HG02763 (cell line): ENCODE results near the gene RRP12.
A peak's percentile ranks its signal among the peaks of the same experiment; 100 is the strongest.

ENCODE experiments used
- ATAC-seq: cut with Tn5 transposase; IDR thresholded peaks from one replicate; pipeline ENCODE4 v1.9.1; 2021; ENCODE audit warnings: mild to moderate bottlenecking, moderate library complexity; ENCODE audit not compliant: unreplicated experiment

Gene RRP12

GRCh38 chr10:97318772-97319651, 82.1 kb downstream of the RRP12 start, which contains the start of gene FRAT1:
FRAT1 (plus strand) TSS chr10:97319271; CDS start chr10:97319454, 183 bp downstream.
- peak; percentile 84 for ATAC-seq

GRCh38 chr10:97314671-97315070, 86.5 kb downstream of the RRP12 start:
- ATAC-seq, result no peak

DNA sequence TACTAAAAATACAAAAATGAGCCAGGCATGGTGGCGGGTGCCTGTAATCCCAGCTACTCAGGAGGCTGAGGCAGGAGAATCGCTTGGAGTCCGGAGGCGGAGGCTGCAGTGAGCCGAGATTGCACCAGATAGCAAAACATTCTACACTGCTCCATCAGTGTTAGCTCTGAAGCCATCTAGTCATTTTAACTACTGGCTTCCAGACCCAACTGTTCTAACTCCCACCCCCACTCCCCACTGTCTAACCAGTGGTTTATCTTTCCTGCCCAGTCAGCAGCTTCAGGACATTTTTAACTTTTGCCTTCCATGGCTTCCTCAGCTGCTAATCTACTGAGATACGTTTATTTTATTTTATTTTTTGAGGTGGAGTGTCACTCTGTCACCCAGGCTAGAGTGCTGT, 88.2 kb downstream of the RRP12 start:
- no peak for ATAC-seq

GRCh38 chr10:97311111-97311626, 90.0 kb downstream of the RRP12 start:
- ATAC-seq, result no peak

- no peak for ATAC-seq
Observed at GRCh38 chr10:97307866-97308780, 93.0 kb downstream of the RRP12 start.

- no peak for ATAC-seq
Observed at GRCh38 chr10:97307441-97307840, 93.7 kb downstream of the RRP12 start.
